Astrocyte of the cerebellum (primary cell): ENCODE results near the gene OLFML2A.
A peak's percentile ranks its signal among the peaks of the same experiment; 100 is the strongest.

Experiments used
- DNase-seq: peaks from one replicate; pipeline ENCODE4 v3.0.0-alpha.2; 2011; ENCODE audit warnings: low read depth
- H3K4me3 ChIP-seq: 2 replicates; pipeline ENCODE4 v1.5.1; 2011; ENCODE audit warnings: mild to moderate bottlenecking, low read depth, low read length, moderate library complexity
- CTCF ChIP-seq: IDR thresholded peaks from 2 replicates; pipeline ENCODE4 v1.5.1; 2012; ENCODE audit warnings: low read length, low read depth, moderate library complexity, mild to moderate bottlenecking; ENCODE audit errors: missing control alignments
- in situ Hi-C: cut with HindIII; loops from 2 replicates; pipeline ENCODE4 v1.10.0; 2017; ENCODE audit warnings: low sequenced_read_pairs

Gene OLFML2A

DNA sequence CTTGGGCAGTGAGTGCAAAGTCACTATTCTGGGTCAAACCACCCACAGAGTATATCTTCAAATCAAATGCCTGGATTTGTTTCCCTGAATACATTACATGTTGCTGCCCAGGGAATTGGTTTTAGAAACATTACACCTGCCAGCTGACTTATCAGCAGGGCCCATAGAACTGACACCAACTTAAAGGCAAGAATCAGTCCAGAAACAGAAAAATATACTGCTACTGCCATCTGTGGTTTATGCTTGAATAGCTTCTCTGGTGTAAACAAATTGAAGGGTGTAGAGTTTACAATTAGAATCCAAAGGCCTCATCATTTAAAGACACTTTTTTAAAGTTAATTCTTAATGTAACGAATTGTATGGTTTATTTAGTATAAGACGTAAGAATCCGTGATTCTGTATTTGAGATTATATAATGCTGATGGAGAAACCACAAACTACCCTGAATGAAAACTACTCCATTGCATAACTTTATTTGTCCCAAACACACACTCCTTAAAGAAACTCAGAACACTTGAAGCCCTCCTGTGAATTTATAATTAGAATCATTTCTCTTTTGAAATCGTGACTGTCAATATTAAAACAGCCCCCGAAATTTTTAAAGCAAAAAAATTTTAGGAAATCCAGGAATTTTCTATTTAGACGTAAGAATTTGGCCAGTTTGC lies 12.0 kb upstream of the OLFML2A start:
- in situ Hi-C loops: no loop called here
- DNase-seq: no peak
- peak; percentile 24 for TF ChIP-seq CTCF

DNA sequence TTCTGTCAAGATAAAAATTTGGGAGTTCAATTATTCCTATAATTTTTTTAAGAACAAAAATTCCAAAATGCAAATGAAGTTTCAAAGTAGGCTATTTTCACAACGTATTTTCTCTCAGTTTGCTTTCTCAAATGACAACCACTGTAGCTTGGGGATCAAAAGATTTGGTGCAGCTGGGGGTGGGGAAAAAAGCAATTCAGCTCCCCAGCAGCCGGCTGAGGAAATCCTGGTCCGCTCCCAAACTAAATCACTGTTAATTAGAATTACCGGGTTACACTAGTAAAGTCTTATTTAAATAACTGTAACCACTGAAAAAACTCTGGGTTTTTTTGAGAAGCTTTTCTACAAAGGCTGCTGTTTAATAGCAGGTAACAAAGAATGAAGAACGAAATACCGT lies 11.5 kb upstream of the OLFML2A start:
- H3K4me3 ChIP-seq: no peak overlapping the region
- in situ Hi-C loops: no loop called here
- no peak for TF ChIP-seq CTCF
- DNase-seq: no peak

More for the DNA sequence above, 12.0 kb upstream of the OLFML2A start:
- H3K4me3 ChIP-seq: no peak overlapping the region

- H3K4me3 ChIP-seq: no peak overlapping the region
- no peak for DNase-seq
- no peak for TF ChIP-seq CTCF
- in situ Hi-C loops: no loop called here
These were observed 10.6 kb upstream of the OLFML2A start for GRCh38 chr9:124766326-124766725.

- in situ Hi-C loops: no loop called here
- TF ChIP-seq CTCF: no peak
These were observed 9.9 kb upstream of the OLFML2A start for GRCh38 chr9:124766815-124767554.

DNA sequence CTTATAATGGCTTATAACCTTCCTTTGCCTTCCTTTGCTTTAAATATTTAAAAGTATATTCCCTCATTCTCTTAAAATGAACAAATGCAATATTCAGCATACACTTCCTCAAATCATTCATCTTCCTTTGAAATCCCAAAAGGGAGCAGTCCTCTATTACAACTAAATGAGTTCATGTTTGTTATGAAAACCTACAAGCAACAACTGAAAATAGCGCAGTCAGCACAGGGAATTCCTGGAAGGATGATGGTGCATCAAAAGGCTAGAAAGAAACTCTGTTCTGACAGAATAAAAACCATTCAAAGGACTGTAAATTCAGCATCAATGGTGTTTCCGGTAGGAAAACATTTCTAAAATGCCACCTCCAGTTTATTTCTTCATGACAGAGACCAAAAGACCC lies 9.1 kb upstream of the OLFML2A start:
- TF ChIP-seq CTCF: no peak
- no peak for DNase-seq
- no peak overlapping the region for H3K4me3 ChIP-seq
- in situ Hi-C loops: no loop called here

More at GRCh38 chr9:124766815-124767554, 9.9 kb upstream of the OLFML2A start:
- DNase-seq: no peak
- no peak overlapping the region for H3K4me3 ChIP-seq

GRCh38 chr9:124768334-124768733 lies 8.6 kb upstream of the OLFML2A start:
- DNase-seq: no peak
- no peak overlapping the region for H3K4me3 ChIP-seq
- in situ Hi-C loops: no loop called here
- TF ChIP-seq CTCF: no peak
